Liver (tissue), 9 donors: ENCODE results near the gene RALGDS. TPM values are rescaled to one million over a fixed set of nuclear protein-coding genes. Genes with fewer than 3 reads are reported as not detected.

Experiments used
- DNase-seq: peaks from one replicate; pipeline ENCODE4 v3.0.0-alpha.2; 2017; ENCODE audit warnings: low spot score
- H3K27ac ChIP-seq, 2 donors: one replicate each; pipeline ENCODE4 v1.7.0; 2013; ENCODE audit warnings: inconsistent platforms in 2 of 2, low read length in 2 of 2, control low read depth in 1 of 2, low read depth in 1 of 2, mild to moderate bottlenecking in 1 of 2
- H3K27me3 ChIP-seq, 4 donors: one replicate each; pipeline versions ENCODE4 v1.6.1 to v1.7.0; 2013; ENCODE audit warnings: low read length in 3 of 4, inconsistent platforms in 1 of 4, mild to moderate bottlenecking in 1 of 4, moderate library complexity in 1 of 4; ENCODE audit not compliant: control insufficient read depth in 4 of 4, insufficient read depth in 4 of 4
- H3K36me3 ChIP-seq, 4 donors: one replicate each; pipeline versions ENCODE4 v1.6.1 to v1.7.0; 2013; ENCODE audit warnings: low read length in 3 of 4, mild to moderate bottlenecking in 3 of 4, low read depth in 1 of 4, moderate library complexity in 1 of 4; ENCODE audit not compliant: control insufficient read depth in 4 of 4, insufficient read depth in 3 of 4
- H3K4me1 ChIP-seq, 4 donors: one replicate each; pipeline versions ENCODE4 v1.6.1 to v1.7.0; 2013; ENCODE audit warnings: low read length in 3 of 4, mild to moderate bottlenecking in 3 of 4, moderate library complexity in 1 of 4; ENCODE audit not compliant: control insufficient read depth in 4 of 4, insufficient read depth in 4 of 4
- H3K4me3 ChIP-seq, 3 donors: one replicate each; pipeline versions ENCODE4 v1.6.1 to v1.7.0; 2013; ENCODE audit warnings: low read length in 3 of 3, control low read depth in 1 of 3, low read depth in 1 of 3, mild to moderate bottlenecking in 1 of 3
- H3K9ac ChIP-seq, 2 donors: one replicate each; pipeline ENCODE4 v1.7.0; 2013; ENCODE audit warnings: low read length in 2 of 2, mild to moderate bottlenecking in 2 of 2, moderate library complexity in 2 of 2, control low read depth in 1 of 2, low read depth in 1 of 2
- H3K9me3 ChIP-seq, 4 donors: one replicate each; pipeline versions ENCODE4 v1.6.1 to v1.7.0; 2013; ENCODE audit warnings: low read length in 3 of 4; ENCODE audit not compliant: control insufficient read depth in 4 of 4
- ATF3 ChIP-seq: IDR thresholded peaks from 2 replicates; pipeline ENCODE4 v1.6.1; 2016; ENCODE audit warnings: antibody characterized with exemption
- CTCF ChIP-seq: fragments of 150-350 bp; IDR thresholded peaks from 2 replicates; pipeline ENCODE4 v1.5.1; 2017; ENCODE audit warnings: improper control_type of control experiment, low read depth, low read length; ENCODE audit not compliant: missing input control
- EGR1 ChIP-seq, 2 donors: IDR thresholded peaks; 2 replicates each; pipeline ENCODE4 v1.6.1; 2016 to 2018; ENCODE audit warnings: antibody characterized with exemption in 2 of 2, low read depth in 2 of 2
- FOXA1 ChIP-seq: IDR thresholded peaks from 2 replicates; pipeline ENCODE4 v1.6.1; 2016; ENCODE audit warnings: antibody characterized with exemption
- FOXA2 ChIP-seq: IDR thresholded peaks from 2 replicates; pipeline ENCODE4 v1.6.1; 2016; ENCODE audit warnings: antibody characterized with exemption
- GABPA ChIP-seq, 2 donors: IDR thresholded peaks in 1 of 2; conservative IDR thresholded peaks in 1 of 2; 2 replicates each; pipeline ENCODE4 v1.6.1; 2016; ENCODE audit warnings: antibody characterized with exemption in 2 of 2, mild to moderate bottlenecking in 1 of 2, moderate library complexity in 1 of 2
- HNF4A ChIP-seq, 2 donors: conservative IDR thresholded peaks; 2 replicates each; pipeline ENCODE4 v1.6.1; 2016; ENCODE audit warnings: antibody characterized with exemption in 2 of 2, mild to moderate bottlenecking in 2 of 2
- JUND ChIP-seq, 2 donors: IDR thresholded peaks; 2 replicates each; pipeline ENCODE4 v1.6.1; 2016; ENCODE audit warnings: antibody characterized with exemption in 2 of 2
- RAD21 ChIP-seq, 2 donors: IDR thresholded peaks; 2 replicates each; pipeline ENCODE4 v1.6.1; 2016; ENCODE audit warnings: antibody characterized with exemption in 2 of 2, mild to moderate bottlenecking in 2 of 2
- REST ChIP-seq: IDR thresholded peaks from 2 replicates; pipeline ENCODE4 v1.6.1; 2016; ENCODE audit warnings: antibody characterized with exemption, mild to moderate bottlenecking
- SP1 ChIP-seq: IDR thresholded peaks from 2 replicates; pipeline ENCODE4 v1.6.1; 2018; ENCODE audit warnings: antibody characterized with exemption, mild to moderate bottlenecking
- TAF1 ChIP-seq: conservative IDR thresholded peaks from 2 replicates; pipeline ENCODE4 v1.6.1; 2016; ENCODE audit warnings: antibody characterized with exemption, mild to moderate bottlenecking
- ZBTB33 ChIP-seq: IDR thresholded peaks from 2 replicates; pipeline ENCODE4 v1.6.1; 2016; ENCODE audit warnings: antibody characterized with exemption
- WGBS: extraction: QIAGEN DNeasy Blood & Tissue Kit; methylation state at CpG from one replicate; pipeline ENCODE4 v1.1.7; 2013; 5-methylcytosine and 5-hydroxymethylcytosine counted together
- polyA plus RNA-seq, 2 donors: library from polyadenylated mRNA; stranded (reverse) in 1 of 2; unstranded in 1 of 2; fragments of 200-250 nt in 1 of 2; fragments of >200 nt in 1 of 2; fragmentation: Nextera tagmentation in 1 of 2; extraction: Ambion mirVana in 1 of 2; gene quantifications; one replicate each; pipeline versions ENCODE4 v1.2.1 to v1.2.3, GENCODE V29; 2013 to 2015
- total RNA-seq, 2 donors: library from RNA; depleted of rRNA; stranded (reverse); fragments of >200 nt; gene quantifications; one replicate each; pipeline ENCODE4 v1.2.3, GENCODE V29; 2014
- donor health status: healthy.
- donor health status: healthy.
- donor health status: healthy.
- donor health status: healthy.
- donor health status: healthy.

Gene RALGDS
- total and polyA plus RNA-seq, 4 donors: 1.3 to 19.0 (median 7.3) TPM

GRCh38 chr9:133113163-133113948, 7.7 kb downstream of the RALGDS start (continued):
- TF ChIP-seq REST (peak; percentile 59), GABPA (IDR thresholded peaks at IDR 0.05 in 1 of 2, conservative IDR thresholded peaks at IDR 0.05 in 1 of 2) (no peak)

GRCh38 chr9:133112663-133113026, 8.4 kb downstream of the RALGDS start:
- no peak for DNase-seq
- peaks cover 0 to 35% (median 17%) of the 10 kb centered on the region in 4 donors for H3K36me3 ChIP-seq
- H3K4me3 ChIP-seq: no peak overlapping the region
- 64% methylated on average over 7 of the region's 7 CpGs for whole genome bisulfite sequencing
- peak overlapping the region; percentile 77 to 88 for H3K27ac ChIP-seq
- H3K4me1 ChIP-seq: peaks cover 21 to 58% (median 51%) of the 10 kb centered on the region in 4 donors
- H3K9ac ChIP-seq: no peak overlapping the region
- no peaks in the 10 kb centered on the region for H3K9me3 ChIP-seq
- TF ChIP-seq HNF4A (conservative IDR thresholded peaks at IDR 0.05) (no peak), CTCF (no peak), EGR1 (IDR thresholded peaks at IDR 0.05; ENCODE audit: low read depth in 2 of 2) (no peak), SP1 (no peak), FOXA2 (no peak)
- no peaks in the 10 kb centered on the region for H3K27me3 ChIP-seq

GRCh38 chr9:133111808-133112662, 9.0 kb downstream of the RALGDS start:
- TF ChIP-seq JUND (IDR thresholded peaks at IDR 0.05): no peak
- no peak for TF ChIP-seq FOXA1
- TF ChIP-seq TAF1: no peak
- TF ChIP-seq FOXA2: no peak
- no peak for TF ChIP-seq RAD21 (IDR thresholded peaks at IDR 0.05)
- no peak for TF ChIP-seq SP1
- no peak for TF ChIP-seq CTCF
- no peak for TF ChIP-seq GABPA (IDR thresholded peaks at IDR 0.05 in 1 of 2, conservative IDR thresholded peaks at IDR 0.05 in 1 of 2)
- no peak for TF ChIP-seq ZBTB33
- no peak for TF ChIP-seq ATF3
- TF ChIP-seq HNF4A (conservative IDR thresholded peaks at IDR 0.05): no peak
- TF ChIP-seq EGR1 (IDR thresholded peaks at IDR 0.05; ENCODE audit: low read depth in 2 of 2): no peak
- H3K4me1 ChIP-seq: peaks cover 21 to 52% (median 48%) of the 10 kb centered on the region in 4 donors
- H3K4me3 ChIP-seq: no peak overlapping the region
- H3K9me3 ChIP-seq: no peaks in the 10 kb centered on the region
- H3K27ac ChIP-seq: no peak overlapping the region
- H3K27me3 ChIP-seq: no peaks in the 10 kb centered on the region
- peaks cover 0 to 41% (median 18%) of the 10 kb centered on the region in 4 donors for H3K36me3 ChIP-seq
- no peak for DNase-seq
- H3K9ac ChIP-seq: no peak overlapping the region
- 93% methylated on average over 30 of the region's 30 CpGs for WGBS
